ENCODE data around the gene ZBTB2.
"Not testable (repeated sequence)": the region's sequence is repeated elsewhere in the genome, so short reads cannot be mapped to it uniquely, and the experiment has no call there.

The ZBTB2 gene

GRCh38 chr6:151370509-151371078 is 20.8 kb downstream of the ZBTB2 start:
- no peak for DNase-seq

- no peak for DNase-seq
Observed at GRCh38 chr6:151365233-151365632, 26.1 kb downstream of the ZBTB2 start.

- DNase-seq = no peak
Observed at GRCh38 chr6:151359486-151359885, 31.9 kb downstream of the ZBTB2 start.

- no peak for DNase-seq
Observed at GRCh38 chr6:151358475-151358874, 32.9 kb downstream of the ZBTB2 start.

- DNase-seq = no peak
Observed at GRCh38 chr6:151357758-151358436, 33.5 kb downstream of the ZBTB2 start.

- not testable (repeated sequence) for DNase-seq
Observed at GRCh38 chr6:151356983-151357382, 34.4 kb downstream of the ZBTB2 start.

GRCh38 chr6:151353795-151354194 is 37.6 kb downstream of the ZBTB2 start:
- DNase-seq = no peak

- no peak for DNase-seq
Observed at GRCh38 chr6:151352410-151353396, 38.7 kb downstream of the ZBTB2 start.

GRCh38 chr6:151351731-151352130 is 39.6 kb downstream of the ZBTB2 start:
- DNase-seq = no peak

- no peak for DNase-seq
Observed at GRCh38 chr6:151351146-151351700, 40.1 kb downstream of the ZBTB2 start.

GRCh38 chr6:151350442-151351145 is 40.8 kb downstream of the ZBTB2 start:
- DNase-seq = no peak

- no peak for DNase-seq
Observed at GRCh38 chr6:151349651-151350270, 41.6 kb downstream of the ZBTB2 start.

GRCh38 chr6:151342750-151343149 is 48.6 kb downstream of the ZBTB2 start:
- DNase-seq = not testable (repeated sequence)

GRCh38 chr6:151341476-151342195 is 49.7 kb downstream of the ZBTB2 start:
- DNase-seq = no peak

GRCh38 chr6:151340219-151340978 is 51.0 kb downstream of the ZBTB2 start:
- no peak for DNase-seq

- no peak for DNase-seq
Observed at GRCh38 chr6:151339369-151339768, 52.0 kb downstream of the ZBTB2 start.

GRCh38 chr6:151338651-151339200 is 52.6 kb downstream of the ZBTB2 start:
- no peak for DNase-seq

GRCh38 chr6:151335930-151336329 is 55.4 kb downstream of the ZBTB2 start:
- no peak for DNase-seq

- DNase-seq = no peak
Observed at GRCh38 chr6:151330130-151330696, 61.1 kb downstream of the ZBTB2 start.

- DNase-seq = no peak
Observed at GRCh38 chr6:151327101-151327500, 64.3 kb downstream of the ZBTB2 start.
